WTC11 (cell line): ENCODE results near the gene NHS. TPM values are rescaled to one million over a fixed set of nuclear protein-coding genes. Genes with fewer than 3 reads are reported as not detected.

Experiments used
- ATAC-seq: fragments of 200-7000 bp; cut with Tn5 transposase; 2 replicates; pipeline ENCODE4 v1.10.0; 2021; ENCODE audit warnings: mild to moderate bottlenecking, moderate library complexity
- CTCF ChIA-PET: fragments of 300-600 bp; sonication (Branson Sonifier 250); formaldehyde crosslinking; loops from one replicate; lab custom pipeline; 2021; ENCODE audit warnings: antibody characterized with exemption; lab: Charles Lee
- POLR2A ChIA-PET: fragments of 350-600 bp; sonication (Branson Sonifier 250); formaldehyde crosslinking; loops from one replicate; lab custom pipeline; 2021; ENCODE audit warnings: antibody characterized with exemption; lab: Charles Lee
- DNase-seq: peaks from one replicate; pipeline ENCODE4 v3.0.0; 2021; ENCODE audit warnings: low spot score
- H3K27ac Mint-ChIP-seq: 2 replicates; pipeline ENCODE4 v1.8.0; 2021; ENCODE audit warnings: mixed read lengths
- H3K27me3 Mint-ChIP-seq: 2 replicates; pipeline ENCODE4 v1.8.0; 2021; ENCODE audit warnings: low read depth, mild to moderate bottlenecking, moderate library complexity, mixed read lengths
- H3K36me3 Mint-ChIP-seq: 2 replicates; pipeline ENCODE4 v1.8.0; 2021; ENCODE audit warnings: mixed read lengths
- H3K4me1 Mint-ChIP-seq: 2 replicates; pipeline ENCODE4 v1.8.0; 2022; ENCODE audit warnings: mixed read lengths
- H3K4me3 Mint-ChIP-seq: 2 replicates; pipeline ENCODE4 v1.8.0; 2021; ENCODE audit warnings: mild to moderate bottlenecking, moderate library complexity, mixed read lengths
- H3K9me3 Mint-ChIP-seq: 2 replicates; pipeline ENCODE4 v1.8.0; 2021; ENCODE audit warnings: mixed read lengths
- ATF1 ChIP-seq: sonication (generic); formaldehyde crosslinking; IDR thresholded peaks from 2 replicates; pipeline ENCODE4 v1.8.1; 2023; ENCODE audit warnings: mild to moderate bottlenecking, moderate library complexity, missing genetic modification reagents
- ATF2 ChIP-seq: sonication (generic); formaldehyde crosslinking; IDR thresholded peaks from 2 replicates; pipeline ENCODE4 v1.8.1; 2022; ENCODE audit warnings: low read depth, missing genetic modification reagents, borderline replicate concordance
- EMX1 ChIP-seq: fragments of 250-450 bp; sonication (Bioruptor Pico); IDR thresholded peaks from 2 replicates; pipeline ENCODE4 v1.8.0; 2021; ENCODE audit warnings: mild to moderate bottlenecking
- ERG ChIP-seq: fragments of 250-450 bp; sonication (Bioruptor Pico); IDR thresholded peaks from 2 replicates; pipeline ENCODE4 v1.8.0; 2021; ENCODE audit warnings: mild to moderate bottlenecking
- FOXP1 ChIP-seq: sonication (generic); formaldehyde crosslinking; IDR thresholded peaks from 2 replicates; pipeline ENCODE4 v1.8.0; 2022; ENCODE audit warnings: missing genetic modification reagents, mild to moderate bottlenecking, moderate library complexity, borderline replicate concordance
- GABPB1 ChIP-seq: sonication (generic); formaldehyde crosslinking; IDR thresholded peaks from 2 replicates; pipeline ENCODE4 v1.8.1; 2023; ENCODE audit warnings: mild to moderate bottlenecking, missing genetic modification reagents
- GRHL2 ChIP-seq: fragments of 250-450 bp; sonication (Bioruptor Pico); IDR thresholded peaks from 2 replicates; pipeline ENCODE4 v1.8.0; 2022; ENCODE audit warnings: mild to moderate bottlenecking, moderate library complexity; ENCODE audit not compliant: insufficient replicate concordance, severe bottlenecking
- IRF2 ChIP-seq: sonication (generic); formaldehyde crosslinking; IDR thresholded peaks from 2 replicates; pipeline ENCODE4 v1.8.0; 2022; ENCODE audit warnings: low read depth, missing genetic modification reagents, borderline replicate concordance
- OVOL2 ChIP-seq: fragments of 250-450 bp; sonication (Bioruptor Pico); IDR thresholded peaks from 2 replicates; pipeline ENCODE4 v1.9.0; 2021; ENCODE audit warnings: mild to moderate bottlenecking, borderline replicate concordance
- RORB ChIP-seq: fragments of 250-450 bp; sonication (Bioruptor Pico); IDR thresholded peaks from 2 replicates; pipeline ENCODE4 v1.9.0; 2021; ENCODE audit warnings: mild to moderate bottlenecking
- SMAD3 ChIP-seq: sonication (generic); formaldehyde crosslinking; IDR thresholded peaks from 2 replicates; pipeline ENCODE4 v1.8.0; 2022; ENCODE audit warnings: missing genetic modification reagents, mild to moderate bottlenecking, borderline replicate concordance
- SOX15 ChIP-seq: fragments of 250-450 bp; sonication (Bioruptor Pico); IDR thresholded peaks from 2 replicates; pipeline ENCODE4 v1.9.0; 2021; ENCODE audit warnings: mild to moderate bottlenecking
- TCF7 ChIP-seq: sonication (generic); formaldehyde crosslinking; IDR thresholded peaks from 2 replicates; pipeline ENCODE4 v1.8.0; 2022; ENCODE audit warnings: mild to moderate bottlenecking, low read depth, missing genetic modification reagents, moderate library complexity
- TEAD1 ChIP-seq: sonication (generic); formaldehyde crosslinking; IDR thresholded peaks from 2 replicates; pipeline ENCODE4 v1.8.0; 2022; ENCODE audit warnings: mild to moderate bottlenecking, missing genetic modification reagents
- TP53 ChIP-seq: sonication (generic); formaldehyde crosslinking; IDR thresholded peaks from 2 replicates; pipeline ENCODE4 v1.8.1; 2023; ENCODE audit warnings: mild to moderate bottlenecking, missing genetic modification reagents
- ZNF121 ChIP-seq: sonication (generic); formaldehyde crosslinking; IDR thresholded peaks from 2 replicates; pipeline ENCODE4 v1.8.0; 2023; ENCODE audit warnings: missing genetic modification reagents
- ZNF317 ChIP-seq: sonication (generic); formaldehyde crosslinking; IDR thresholded peaks from 2 replicates; pipeline ENCODE4 v1.8.1; 2023; ENCODE audit warnings: low read depth, mild to moderate bottlenecking, moderate library complexity, missing genetic modification reagents, borderline replicate concordance
- ZNF396 ChIP-seq: fragments of 250-450 bp; sonication (Bioruptor Pico); IDR thresholded peaks from 2 replicates; pipeline ENCODE4 v1.8.0; 2021; ENCODE audit warnings: mild to moderate bottlenecking, moderate library complexity, borderline replicate concordance
- ZNF423 ChIP-seq: fragments of 250-450 bp; sonication (Bioruptor Pico); IDR thresholded peaks from 2 replicates; pipeline ENCODE4 v2.1.2; 2022; ENCODE audit warnings: mild to moderate bottlenecking, moderate library complexity
- ZNF512 ChIP-seq: sonication (generic); formaldehyde crosslinking; IDR thresholded peaks from 2 replicates; pipeline ENCODE4 v1.8.1; 2022; ENCODE audit warnings: missing genetic modification reagents, borderline replicate concordance
- total RNA-seq: library from RNA; stranded (reverse); gene quantifications from 3 replicates; pipeline ENCODE4 v1.2.3, GENCODE V29; 2021
- TF ChIP-seq, protein P1 (sequence below): sonication (generic); formaldehyde crosslinking; conservative IDR thresholded peaks from 2 replicates; pipeline ENCODE4 v1.8.1; 2022; ENCODE audit warnings: mild to moderate bottlenecking, missing genetic modification reagents
- TF ChIP-seq, protein P2 (sequence below): fragments of 250-450 bp; sonication (Bioruptor Pico); IDR thresholded peaks from 2 replicates; pipeline ENCODE4 v2.1.2; 2022; ENCODE audit warnings: mild to moderate bottlenecking, moderate library complexity
- TF ChIP-seq, protein P3 (sequence below): sonication (generic); formaldehyde crosslinking; IDR thresholded peaks from 2 replicates; pipeline ENCODE4 v1.8.0; 2022; ENCODE audit warnings: mild to moderate bottlenecking, missing genetic modification reagents

Gene NHS
- total RNA-seq, 1 experiment from 2014 or later = 5.8 TPM

DNA sequence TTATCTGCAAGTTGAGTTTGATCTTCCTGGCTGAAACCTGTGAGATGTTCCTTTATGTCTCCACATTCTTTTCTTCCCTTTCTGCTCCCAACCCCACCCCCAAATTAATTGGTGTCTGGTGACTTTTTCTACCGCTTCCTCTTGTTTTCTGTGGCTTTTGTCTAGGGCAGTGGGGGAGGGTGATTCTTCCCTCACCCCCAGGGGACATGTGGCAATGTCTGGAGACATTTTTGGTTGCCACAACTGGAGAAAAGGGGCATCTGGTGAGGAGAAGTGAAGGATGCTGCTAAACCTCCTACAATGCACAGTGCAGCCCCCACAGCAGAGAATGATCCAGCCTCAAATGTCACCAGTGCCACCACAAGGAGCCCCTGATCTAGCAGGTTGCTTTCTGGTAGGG, 152.9 kb downstream of the NHS start:
- Mint-ChIP-seq H3K27me3 (no peaks in the 10 kb centered on the region), H3K9me3 (no peaks in the 10 kb centered on the region), H3K4me1 (peaks cover 44% of the 10 kb centered on the region), H3K36me3 (no peaks in the 10 kb centered on the region), H3K4me3 (no peak overlapping the region), H3K27ac (no peak overlapping the region)
- CTCF ChIA-PET = interaction anchor here (0.9 kb wide), 1 partner anchor 10 kb away, joined by 3 read pairs; no protein-coding TSS in a partner anchor
- DNase-seq (no peak), ATAC-seq (no peak)
- POLR2A ChIA-PET = no interaction called here
- TF ChIP-seq ATF1 (CRISPR knock-in tag) = no peak
- no peak for TF ChIP-seq GRHL2 (CRISPR knock-in tag)
- no peak for TF ChIP-seq ZNF512 (CRISPR knock-in tag)
- TF ChIP-seq ERG (CRISPR knock-in tag) = no peak

GRCh38 chrX:17529151-17529745, 154.2 kb downstream of the NHS start:
- Mint-ChIP-seq H3K27me3 (no peaks in the 10 kb centered on the region), H3K9me3 (no peaks in the 10 kb centered on the region), H3K4me1 (peaks cover 43% of the 10 kb centered on the region), H3K27ac (no peak overlapping the region), H3K36me3 (no peaks in the 10 kb centered on the region), H3K4me3 (no peak overlapping the region)
- TF ChIP-seq, protein P1, sequence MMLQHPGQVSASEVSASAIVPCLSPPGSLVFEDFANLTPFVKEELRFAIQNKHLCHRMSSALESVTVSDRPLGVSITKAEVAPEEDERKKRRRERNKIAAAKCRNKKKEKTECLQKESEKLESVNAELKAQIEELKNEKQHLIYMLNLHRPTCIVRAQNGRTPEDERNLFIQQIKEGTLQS (CRISPR knock-in tag) = no peak
- no peak for TF ChIP-seq TCF7 (CRISPR knock-in tag)
- TF ChIP-seq EMX1 = no peak
- no peak for TF ChIP-seq ATF2 (CRISPR knock-in tag)
- TF ChIP-seq RORB (CRISPR knock-in tag) = no peak
- no peak for TF ChIP-seq ZNF317 (CRISPR knock-in tag)
- TF ChIP-seq SOX15 (CRISPR knock-in tag) = no peak
- TF ChIP-seq TP53 (CRISPR knock-in tag) = no peak
- TF ChIP-seq IRF2 = no peak
- no peak for TF ChIP-seq TEAD1
- TF ChIP-seq ZNF423 (CRISPR knock-in tag) = no peak
- TF ChIP-seq ZNF396 (CRISPR knock-in tag) = no peak
- TF ChIP-seq SMAD3 (CRISPR knock-in tag) = no peak
- no peak for TF ChIP-seq ZNF512 (CRISPR knock-in tag)
- TF ChIP-seq, protein P2, sequence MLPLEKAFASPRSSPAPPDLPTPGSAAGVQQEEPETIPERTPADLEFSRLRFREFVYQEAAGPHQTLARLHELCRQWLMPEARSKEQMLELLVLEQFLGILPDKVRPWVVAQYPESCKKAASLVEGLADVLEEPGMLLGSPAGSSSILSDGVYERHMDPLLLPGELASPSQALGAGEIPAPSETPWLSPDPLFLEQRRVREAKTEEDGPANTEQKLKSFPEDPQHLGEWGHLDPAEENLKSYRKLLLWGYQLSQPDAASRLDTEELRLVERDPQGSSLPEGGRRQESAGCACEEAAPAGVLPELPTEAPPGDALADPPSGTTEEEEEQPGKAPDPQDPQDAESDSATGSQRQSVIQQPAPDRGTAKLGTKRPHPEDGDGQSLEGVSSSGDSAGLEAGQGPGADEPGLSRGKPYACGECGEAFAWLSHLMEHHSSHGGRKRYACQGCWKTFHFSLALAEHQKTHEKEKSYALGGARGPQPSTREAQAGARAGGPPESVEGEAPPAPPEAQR (CRISPR knock-in tag) = no peak
- no peak for TF ChIP-seq GABPB1
- TF ChIP-seq, protein P3, sequence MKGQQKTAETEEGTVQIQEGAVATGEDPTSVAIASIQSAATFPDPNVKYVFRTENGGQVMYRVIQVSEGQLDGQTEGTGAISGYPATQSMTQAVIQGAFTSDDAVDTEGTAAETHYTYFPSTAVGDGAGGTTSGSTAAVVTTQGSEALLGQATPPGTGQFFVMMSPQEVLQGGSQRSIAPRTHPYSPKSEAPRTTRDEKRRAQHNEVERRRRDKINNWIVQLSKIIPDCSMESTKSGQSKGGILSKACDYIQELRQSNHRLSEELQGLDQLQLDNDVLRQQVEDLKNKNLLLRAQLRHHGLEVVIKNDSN (CRISPR knock-in tag) = no peak
- no peak for TF ChIP-seq ZNF121 (CRISPR knock-in tag)
- TF ChIP-seq OVOL2 (CRISPR knock-in tag) = no peak
- TF ChIP-seq FOXP1 = no peak
- DNase-seq (no peak), ATAC-seq (no peak)
- CTCF ChIA-PET = no interaction called here
- POLR2A ChIA-PET = no interaction called here
